HepG2 (cell line): ENCODE results near the gene FNDC10. TPM values are rescaled to one million over a fixed set of nuclear protein-coding genes. Genes with fewer than 3 reads are reported as not detected.

ENCODE experiments used
- ATAC-seq: fragments of 200-7000 bp; cut with Tn5 transposase; 3 replicates; pipeline ENCODE4 v1.9.1; 2020; ENCODE audit warnings: mild to moderate bottlenecking, moderate library complexity
- BruUV-seq: library from RNA; stranded (reverse); fragments of 400-500 nt; replicated peaks from 2 replicates; lab custom pipeline; 2021; lab: Mats Ljungman, UMichigan
- CTCF ChIA-PET: fragments of 300-600 bp; formaldehyde crosslinking; extraction: SDS; loops from one replicate; lab custom pipeline; 2021; ENCODE audit warnings: low total read pairs, inconsistent platforms, low intra/inter-chr PET ratio; lab: Yijun Ruan, JAX
- POLR2A ChIA-PET: fragments of 350-600 bp; sonication (Branson Sonifier 250); formaldehyde crosslinking; loops from one replicate; lab custom pipeline; 2020; ENCODE audit warnings: antibody characterized with exemption, inconsistent platforms; lab: Yijun Ruan, JAX
- DNase-seq: peaks from one replicate; pipeline ENCODE4 v3.0.0-alpha.2; 2015; ENCODE audit warnings: low spot score
- FAIRE-seq: peaks from 3 replicates; lab custom pipeline; 2011; peaks lifted over from hg19 to GRCh38; lab: Jason Lieb, UNC
- H2AFZ ChIP-seq: one replicate; pipeline ENCODE4 v1.6.1; 2011; ENCODE audit warnings: low read length, inconsistent platforms
- H3K27ac ChIP-seq: fragments of 300-600 bp; 3 replicates; pipeline ENCODE4 v1.8.0; 2011; ENCODE audit warnings: mixed run types, mild to moderate bottlenecking, mixed read lengths, low read length, inconsistent platforms; ENCODE audit not compliant: insufficient read depth; ENCODE audit errors: extremely low read length
- H3K27me3 ChIP-seq, 2 experiments: fragments of 200-600 bp in 1 of 2; 2 replicates in 1 of 2; 3 replicates in 1 of 2; pipeline versions ENCODE4 v1.6.0 to v1.8.0; 2011; ENCODE audit warnings: low read length in 2 of 2, mild to moderate bottlenecking in 2 of 2, moderate library complexity in 2 of 2, inconsistent platforms in 1 of 2; ENCODE audit not compliant: insufficient read depth in 2 of 2, control insufficient read depth in 1 of 2
- H3K36me3 ChIP-seq, 2 experiments: fragments of 200-600 bp in 1 of 2; replicated peaks in 1 of 2; 2 replicates in 1 of 2; 3 replicates in 1 of 2; pipeline versions ENCODE4 v1.5.1 to v1.8.0; 2011; ENCODE audit warnings: low read length in 2 of 2, inconsistent platforms in 1 of 2; ENCODE audit not compliant: insufficient read depth in 2 of 2, control insufficient read depth in 1 of 2
- H3K4me1 ChIP-seq: 2 replicates; pipeline ENCODE4 v1.5.1; 2012; ENCODE audit warnings: low read length, inconsistent platforms; ENCODE audit not compliant: insufficient read depth
- H3K4me2 ChIP-seq: 2 replicates; pipeline ENCODE4 v1.6.0; 2011; ENCODE audit warnings: low read depth, low read length, inconsistent platforms
- H3K4me3 ChIP-seq, 3 experiments: fragments of 200-600 bp in 1 of 3; sonication (generic), shearing (Covaris generic) in 1 of 3; replicated peaks in 1 of 3; 2 replicates each; pipeline ENCODE4 v1.5.1; 2011 to 2016; ENCODE audit warnings: low read length in 3 of 3, inconsistent platforms in 2 of 3, low read depth in 2 of 3, mild to moderate bottlenecking in 2 of 3, control low read depth in 1 of 3, mixed read lengths in 1 of 3; ENCODE audit not compliant: insufficient read depth in 1 of 3
- H3K79me2 ChIP-seq: one replicate; pipeline ENCODE4 v1.6.1; 2011; ENCODE audit warnings: low read length, inconsistent platforms; ENCODE audit not compliant: insufficient read depth
- H3K9ac ChIP-seq: 2 replicates; pipeline ENCODE4 v1.6.0; 2011; ENCODE audit warnings: mild to moderate bottlenecking, low read depth, low read length, inconsistent platforms; ENCODE audit not compliant: insufficient read depth
- H3K9me3 ChIP-seq: 2 replicates; pipeline ENCODE4 v1.5.1; 2012; ENCODE audit warnings: mild to moderate bottlenecking, low read length
- H4K20me1 ChIP-seq: 2 replicates; pipeline ENCODE4 v1.6.0; 2011; ENCODE audit warnings: inconsistent platforms, mild to moderate bottlenecking, low read length, moderate library complexity; ENCODE audit not compliant: insufficient read depth
- RAD21 ChIP-seq: fragments of 450-650 bp; formaldehyde crosslinking; IDR thresholded peaks from 2 replicates; pipeline ENCODE4 v1.5.0; 2020; ENCODE audit warnings: mild to moderate bottlenecking
- ZFP91 ChIP-seq: sonication (generic); formaldehyde crosslinking; IDR thresholded peaks from 2 replicates; pipeline ENCODE4 v1.9.0; 2022; ENCODE audit warnings: missing genetic modification reagents, mild to moderate bottlenecking, borderline replicate concordance
- ZNF280D ChIP-seq: sonication (generic); formaldehyde crosslinking; IDR thresholded peaks from 2 replicates; pipeline ENCODE4 v1.5.1; 2020; ENCODE audit warnings: mild to moderate bottlenecking, missing genetic modification reagents
- ZNF768 ChIP-seq: sonication (generic); formaldehyde crosslinking; IDR thresholded peaks from 2 replicates; pipeline ENCODE4 v1.4.0; 2020; ENCODE audit warnings: missing genetic modification reagents
- WGBS: methylation state at CpG from one replicate; pipeline ENCODE4 v1.1.6; 2017; ENCODE audit warnings: low lambda C conversion rate; 5-methylcytosine and 5-hydroxymethylcytosine counted together
- in situ Hi-C: cut with HindIII; loops from 2 replicates; pipeline ENCODE4 v1.10.0; 2017; ENCODE audit warnings: low pct_unique_long_range_greater_than_20kb; ENCODE audit not compliant: extremely low pct_ligation_motif_present
- intact Hi-C: fragments of 100-400 bp; cut with micrococcal nuclease; formaldehyde crosslinking; loops from one replicate; pipeline ENCODE4 v1.10.0; 2022; ENCODE audit not compliant: unreplicated experiment
- polyA plus RNA-seq, 8 experiments: library from polyadenylated mRNA; depleted of rRNA in 3 of 8; stranded (reverse) in 7 of 8; unstranded in 1 of 8; fragments of >200 nt; fragmentation: Illumina TruSeq in 4 of 8; extraction: Trizol in 4 of 8; gene quantifications; 2 replicates each; pipeline versions ENCODE4 v1.2.1 to v1.2.3, GENCODE V29; 2011 to 2016; ENCODE audit warnings: low read depth in 4 of 8, missing spikeins in 1 of 8, mixed read lengths in 1 of 8; ENCODE audit not compliant: insufficient read depth in 1 of 8
- total RNA-seq, 5 experiments: library from RNA; depleted of rRNA; stranded (reverse); fragments of >200 nt; fragmentation: Illumina TruSeq; extraction: Trizol; gene quantifications; 2 replicates each; pipeline ENCODE4 v1.2.3, GENCODE V29; 2016; ENCODE audit warnings: low read depth in 1 of 5
- TF ChIP-seq, protein P1 (sequence below): sonication (generic); formaldehyde crosslinking; IDR thresholded peaks from 2 replicates; pipeline ENCODE4 v1.4.0; 2020; ENCODE audit warnings: mild to moderate bottlenecking, missing genetic modification reagents
- TF ChIP-seq, protein P2 (sequence below): sonication (generic); formaldehyde crosslinking; IDR thresholded peaks from 2 replicates; pipeline ENCODE4 v1.4.0; 2020; ENCODE audit warnings: mild to moderate bottlenecking, missing genetic modification reagents
- TF ChIP-seq, protein P3 (sequence below): IDR thresholded peaks from 2 replicates; pipeline ENCODE4 v1.4.0; 2020; ENCODE audit warnings: mild to moderate bottlenecking, missing genetic modification reagents

Gene FNDC10
- total and polyA plus RNA-seq, 2 of the 13 experiments (the other 11 are each of a cell fraction or from before 2014, with no cell fraction given) = 2.2 to 2.5 TPM

- Histone ChIP-seq H3K36me3 (peaks cover 1 to 14% of the 10 kb centered on the region in 2 experiments; a peak in 2 of 5 replicates), H3K4me2 (peak overlapping the region; percentile 91), H3K9me3 (no peaks in the 10 kb centered on the region), H3K9ac (peak overlapping the region; percentile 100), H3K4me1 (peaks cover 30% of the 10 kb centered on the region), H4K20me1 (peaks cover 8% of the 10 kb centered on the region; the same call in 1 of the 2 replicates), H3K27me3 (no peaks in the 10 kb centered on the region; a peak in 1 of 5 replicates), H3K27ac (peak overlapping the region; percentile 35), H3K79me2 (peaks cover 18% of the 10 kb centered on the region), H3K4me3 (peak overlapping the region; percentile 90 to 100 (median 98)), H2AFZ (no peak overlapping the region)
- DNase-seq (no peak), FAIRE-seq (no peak), ATAC-seq (no peak)
- WGBS = 95% methylated on average over 4 of the region's 19 CpGs
- TF ChIP-seq ZFP91 (CRISPR knock-in tag) (peak; percentile 37; the same call in 1 of the 2 replicates), RAD21 (0 out of 2 replicates have a peak, but pooled peaks have one; percentile 7), ZNF280D (no peak), ZNF768 (CRISPR knock-in tag) (peak; percentile 5; the same call in 1 of the 2 replicates)
- TF ChIP-seq, protein P1, sequence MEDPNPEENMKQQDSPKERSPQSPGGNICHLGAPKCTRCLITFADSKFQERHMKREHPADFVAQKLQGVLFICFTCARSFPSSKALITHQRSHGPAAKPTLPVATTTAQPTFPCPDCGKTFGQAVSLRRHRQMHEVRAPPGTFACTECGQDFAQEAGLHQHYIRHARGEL = 0 out of 2 replicates have a peak, but pooled peaks have one; percentile 34
- TF ChIP-seq, protein P2, sequence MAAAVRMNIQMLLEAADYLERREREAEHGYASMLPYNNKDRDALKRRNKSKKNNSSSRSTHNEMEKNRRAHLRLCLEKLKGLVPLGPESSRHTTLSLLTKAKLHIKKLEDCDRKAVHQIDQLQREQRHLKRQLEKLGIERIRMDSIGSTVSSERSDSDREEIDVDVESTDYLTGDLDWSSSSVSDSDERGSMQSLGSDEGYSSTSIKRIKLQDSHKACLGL (CRISPR knock-in tag) = 0 out of 2 replicates have a peak, but pooled peaks have one; percentile 46
- TF ChIP-seq, protein P3, sequence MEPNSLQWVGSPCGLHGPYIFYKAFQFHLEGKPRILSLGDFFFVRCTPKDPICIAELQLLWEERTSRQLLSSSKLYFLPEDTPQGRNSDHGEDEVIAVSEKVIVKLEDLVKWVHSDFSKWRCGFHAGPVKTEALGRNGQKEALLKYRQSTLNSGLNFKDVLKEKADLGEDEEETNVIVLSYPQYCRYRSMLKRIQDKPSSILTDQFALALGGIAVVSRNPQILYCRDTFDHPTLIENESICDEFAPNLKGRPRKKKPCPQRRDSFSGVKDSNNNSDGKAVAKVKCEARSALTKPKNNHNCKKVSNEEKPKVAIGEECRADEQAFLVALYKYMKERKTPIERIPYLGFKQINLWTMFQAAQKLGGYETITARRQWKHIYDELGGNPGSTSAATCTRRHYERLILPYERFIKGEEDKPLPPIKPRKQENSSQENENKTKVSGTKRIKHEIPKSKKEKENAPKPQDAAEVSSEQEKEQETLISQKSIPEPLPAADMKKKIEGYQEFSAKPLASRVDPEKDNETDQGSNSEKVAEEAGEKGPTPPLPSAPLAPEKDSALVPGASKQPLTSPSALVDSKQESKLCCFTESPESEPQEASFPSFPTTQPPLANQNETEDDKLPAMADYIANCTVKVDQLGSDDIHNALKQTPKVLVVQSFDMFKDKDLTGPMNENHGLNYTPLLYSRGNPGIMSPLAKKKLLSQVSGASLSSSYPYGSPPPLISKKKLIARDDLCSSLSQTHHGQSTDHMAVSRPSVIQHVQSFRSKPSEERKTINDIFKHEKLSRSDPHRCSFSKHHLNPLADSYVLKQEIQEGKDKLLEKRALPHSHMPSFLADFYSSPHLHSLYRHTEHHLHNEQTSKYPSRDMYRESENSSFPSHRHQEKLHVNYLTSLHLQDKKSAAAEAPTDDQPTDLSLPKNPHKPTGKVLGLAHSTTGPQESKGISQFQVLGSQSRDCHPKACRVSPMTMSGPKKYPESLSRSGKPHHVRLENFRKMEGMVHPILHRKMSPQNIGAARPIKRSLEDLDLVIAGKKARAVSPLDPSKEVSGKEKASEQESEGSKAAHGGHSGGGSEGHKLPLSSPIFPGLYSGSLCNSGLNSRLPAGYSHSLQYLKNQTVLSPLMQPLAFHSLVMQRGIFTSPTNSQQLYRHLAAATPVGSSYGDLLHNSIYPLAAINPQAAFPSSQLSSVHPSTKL (CRISPR knock-in tag) = no peak
- intact Hi-C loops = no loop called here
- ChIA-PET CTCF (no interaction called here), POLR2A (no interaction called here)
- in situ Hi-C loops = loop anchor here (5.0 kb wide), 1 partner anchor 40 kb away; no protein-coding TSS in a partner anchor
- BruUV-seq = no TSS peak
These were observed 16.9 kb upstream of the FNDC10 start for GRCh38 chr1:1616838-1617237.
